Measurements from ENCODE around the gene LNX1.
A peak's percentile ranks its signal among the peaks of the same experiment; 100 is the strongest.

Gene LNX1

DNA sequence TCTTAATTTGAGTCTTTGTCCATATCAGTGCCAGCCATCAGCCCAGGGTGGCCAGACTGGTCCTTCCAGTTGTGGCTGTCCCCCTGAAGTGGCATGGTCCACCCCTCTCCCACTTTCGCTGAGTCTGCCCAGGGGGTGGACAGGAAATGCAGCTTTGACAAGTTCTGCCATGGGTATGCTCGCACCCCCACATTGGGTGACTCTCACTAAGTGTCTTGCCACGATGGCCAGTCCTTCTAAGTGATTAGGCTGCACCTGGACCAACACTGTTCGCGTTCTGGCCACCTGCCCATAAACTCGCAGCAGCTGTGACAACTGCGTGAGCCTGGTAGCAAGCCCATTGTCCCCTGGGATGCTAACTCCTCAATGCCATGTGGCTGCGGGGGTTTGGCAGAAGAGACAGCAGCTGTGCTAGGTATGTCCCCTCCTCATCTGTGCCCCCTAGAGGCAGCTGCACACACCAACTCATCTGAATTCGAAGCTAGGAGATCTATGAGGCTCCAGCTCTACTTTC is 10.0 kb upstream of the LNX1 start:
- Histone ChIP-seq H3K36me3 (ENCODE audit: control insufficient read depth, insufficient read depth, low read length) (no peaks in the 10 kb centered on the region), H3K27ac (ENCODE audit: low read depth, low read length, severe bottlenecking) (no peak overlapping the region), H3K4me3 (ENCODE audit: extremely low read depth, insufficient read depth, low read length, poor library complexity, severe bottlenecking) (no peak overlapping the region), H3K9me3 (ENCODE audit: control insufficient read depth, low read length) (no peaks in the 10 kb centered on the region), H3K4me1 (ENCODE audit: control insufficient read depth, insufficient read depth, low read length, poor library complexity, severe bottlenecking) (peaks cover 8% of the 10 kb centered on the region)
- 74 to 82% methylated on average over 9 of the region's 9 CpGs for WGBS, 2 experiments (ENCODE audit: insufficient coverage in 2 of 2)

DNA sequence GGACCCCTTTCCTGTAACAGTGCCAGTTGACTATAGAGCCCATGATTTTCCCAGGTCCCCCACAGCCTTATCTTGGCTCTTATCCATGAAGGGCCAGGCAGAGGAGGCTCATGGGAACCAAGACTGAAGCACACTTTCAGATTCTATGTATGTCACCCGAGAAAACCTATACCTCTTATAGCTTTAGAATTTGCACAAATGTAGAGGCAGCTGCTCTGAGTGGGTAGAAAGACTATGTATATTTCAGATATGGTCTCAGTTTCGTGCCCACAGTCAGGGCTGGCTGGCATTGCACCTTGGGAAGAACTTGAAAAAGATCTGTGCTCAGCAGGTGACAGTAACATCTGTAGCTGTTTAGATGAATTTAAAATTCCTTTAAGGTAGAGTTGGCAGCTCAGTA is 8.3 kb upstream of the LNX1 start:
- peaks cover 8% of the 10 kb centered on the region for H3K4me1 ChIP-seq (ENCODE audit: control insufficient read depth, insufficient read depth, low read length, poor library complexity, severe bottlenecking)
- 100% methylated on average over 1 of the region's 2 CpGs; no CpG with 5 or more reads in 1 of the 2 experiments for WGBS, 2 experiments (ENCODE audit: insufficient coverage in 2 of 2)
- H3K9me3 ChIP-seq (ENCODE audit: control insufficient read depth, low read length): no peaks in the 10 kb centered on the region
- H3K36me3 ChIP-seq (ENCODE audit: control insufficient read depth, insufficient read depth, low read length): no peaks in the 10 kb centered on the region
- no peak overlapping the region for H3K4me3 ChIP-seq (ENCODE audit: extremely low read depth, insufficient read depth, low read length, poor library complexity, severe bottlenecking)
- no peak overlapping the region for H3K27ac ChIP-seq (ENCODE audit: low read depth, low read length, severe bottlenecking)

- H3K9me3 ChIP-seq (ENCODE audit: control insufficient read depth, low read length): no peaks in the 10 kb centered on the region
- H3K27ac ChIP-seq (ENCODE audit: low read depth, low read length, severe bottlenecking): no peak overlapping the region
- H3K36me3 ChIP-seq (ENCODE audit: control insufficient read depth, insufficient read depth, low read length): no peaks in the 10 kb centered on the region
- peaks cover 8% of the 10 kb centered on the region for H3K4me1 ChIP-seq (ENCODE audit: control insufficient read depth, insufficient read depth, low read length, poor library complexity, severe bottlenecking)
- no peak overlapping the region for H3K4me3 ChIP-seq (ENCODE audit: extremely low read depth, insufficient read depth, low read length, poor library complexity, severe bottlenecking)
Measured at GRCh38 chr4:53598901-53599300, 7.6 kb upstream of the LNX1 start.

DNA sequence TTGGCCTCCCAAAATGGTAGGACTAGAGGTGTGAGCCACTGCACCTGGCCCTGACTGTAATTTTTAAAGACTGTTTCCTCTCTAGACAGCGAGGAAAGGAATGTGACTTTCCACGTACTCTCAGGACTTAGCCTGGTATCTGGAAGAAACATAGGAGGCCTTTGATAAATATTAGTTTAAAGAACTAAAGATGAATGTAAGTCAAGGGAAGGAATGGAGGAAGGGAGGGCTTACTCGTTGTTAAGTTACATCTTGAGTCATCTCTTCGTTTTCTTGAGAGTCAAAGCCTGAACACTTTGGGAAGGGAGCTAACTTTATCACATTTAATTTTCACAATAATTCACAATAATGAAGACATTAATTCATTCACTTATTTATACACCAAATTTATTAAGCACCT is 7.2 kb upstream of the LNX1 start:
- no peak overlapping the region for H3K27ac ChIP-seq (ENCODE audit: low read depth, low read length, severe bottlenecking)
- WGBS, 2 experiments (ENCODE audit: insufficient coverage in 2 of 2): 89 to 93% methylated on average over 3 of the region's 4 CpGs
- H3K4me1 ChIP-seq (ENCODE audit: control insufficient read depth, insufficient read depth, low read length, poor library complexity, severe bottlenecking): peaks cover 8% of the 10 kb centered on the region

DNA sequence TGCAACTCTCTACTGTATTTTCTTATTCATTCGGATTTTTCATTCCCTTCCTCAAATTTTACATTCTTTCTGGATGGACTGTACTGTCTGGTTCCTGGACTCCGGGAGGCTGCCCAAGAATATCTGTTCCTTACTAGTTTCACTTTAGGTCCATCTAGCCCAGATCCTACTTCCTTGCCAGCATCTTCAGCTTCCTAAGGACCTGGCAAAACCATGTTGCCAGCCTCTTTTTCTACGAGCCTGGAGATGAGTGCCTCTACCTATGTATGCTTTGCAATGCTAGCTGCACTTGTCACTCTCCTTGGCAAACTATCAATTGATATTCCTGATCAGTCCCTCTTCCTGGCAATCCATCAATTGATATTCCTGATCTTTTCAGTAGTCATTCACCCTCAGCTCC is 5.6 kb upstream of the LNX1 start:
- Histone ChIP-seq H3K4me3 (ENCODE audit: extremely low read depth, insufficient read depth, low read length, poor library complexity, severe bottlenecking) (no peak overlapping the region), H3K4me1 (ENCODE audit: control insufficient read depth, insufficient read depth, low read length, poor library complexity, severe bottlenecking) (peaks cover 18% of the 10 kb centered on the region), H3K27ac (ENCODE audit: low read depth, low read length, severe bottlenecking) (no peak overlapping the region), H3K9me3 (ENCODE audit: control insufficient read depth, low read length) (no peaks in the 10 kb centered on the region), H3K36me3 (ENCODE audit: control insufficient read depth, insufficient read depth, low read length) (no peaks in the 10 kb centered on the region)
- 63 to 65% methylated on average over 3 of the region's 3 CpGs for WGBS, 2 experiments (ENCODE audit: insufficient coverage in 2 of 2)

More for the DNA sequence above, 7.2 kb upstream of the LNX1 start:
- Histone ChIP-seq H3K36me3 (ENCODE audit: control insufficient read depth, insufficient read depth, low read length) (no peaks in the 10 kb centered on the region), H3K4me3 (ENCODE audit: extremely low read depth, insufficient read depth, low read length, poor library complexity, severe bottlenecking) (no peak overlapping the region), H3K9me3 (ENCODE audit: control insufficient read depth, low read length) (no peaks in the 10 kb centered on the region)

- H3K27ac ChIP-seq (ENCODE audit: low read depth, low read length, severe bottlenecking): no peak overlapping the region
- H3K4me3 ChIP-seq (ENCODE audit: extremely low read depth, insufficient read depth, low read length, poor library complexity, severe bottlenecking): no peak overlapping the region
- WGBS, 2 experiments (ENCODE audit: insufficient coverage in 2 of 2): no CpG with 5 or more reads among the region's 2 CpGs
- H3K4me1 ChIP-seq (ENCODE audit: control insufficient read depth, insufficient read depth, low read length, poor library complexity, severe bottlenecking): peaks cover 25% of the 10 kb centered on the region
- H3K36me3 ChIP-seq (ENCODE audit: control insufficient read depth, insufficient read depth, low read length): no peaks in the 10 kb centered on the region
- H3K9me3 ChIP-seq (ENCODE audit: control insufficient read depth, low read length): no peaks in the 10 kb centered on the region
Measured at GRCh38 chr4:53595834-53596233, 4.5 kb upstream of the LNX1 start.

DNA sequence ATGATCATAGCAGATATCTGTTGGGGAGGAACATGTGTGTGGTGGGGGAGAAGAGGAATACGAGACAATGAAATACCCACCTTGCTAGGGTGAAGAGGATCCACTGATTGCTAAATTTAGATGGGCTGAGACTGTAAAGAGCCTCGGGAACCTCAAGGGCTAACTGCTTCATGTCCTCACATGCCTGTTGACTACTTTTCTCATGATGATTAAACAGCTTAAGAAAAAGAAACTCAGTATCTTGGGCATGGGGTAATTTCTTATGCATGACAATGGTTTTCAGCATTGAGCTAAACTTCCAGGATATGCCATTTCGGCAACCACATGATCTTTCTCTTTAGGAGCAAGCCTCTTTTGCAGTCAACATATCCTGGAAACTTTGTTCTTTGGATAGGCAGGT is 3.9 kb upstream of the LNX1 start:
- Histone ChIP-seq H3K36me3 (ENCODE audit: control insufficient read depth, insufficient read depth, low read length) (no peaks in the 10 kb centered on the region), H3K4me3 (ENCODE audit: extremely low read depth, insufficient read depth, low read length, poor library complexity, severe bottlenecking) (no peak overlapping the region), H3K9me3 (ENCODE audit: control insufficient read depth, low read length) (no peaks in the 10 kb centered on the region), H3K4me1 (ENCODE audit: control insufficient read depth, insufficient read depth, low read length, poor library complexity, severe bottlenecking) (peaks cover 32% of the 10 kb centered on the region), H3K27ac (ENCODE audit: low read depth, low read length, severe bottlenecking) (no peak overlapping the region)
- 79 to 82% methylated on average over 3 of the region's 3 CpGs for WGBS, 2 experiments (ENCODE audit: insufficient coverage in 2 of 2)

- Histone ChIP-seq H3K27ac (ENCODE audit: low read depth, low read length, severe bottlenecking) (no peak overlapping the region), H3K9me3 (ENCODE audit: control insufficient read depth, low read length) (no peaks in the 10 kb centered on the region), H3K4me1 (ENCODE audit: control insufficient read depth, insufficient read depth, low read length, poor library complexity, severe bottlenecking) (peaks cover 31% of the 10 kb centered on the region), H3K4me3 (ENCODE audit: extremely low read depth, insufficient read depth, low read length, poor library complexity, severe bottlenecking) (no peak overlapping the region), H3K36me3 (ENCODE audit: control insufficient read depth, insufficient read depth, low read length) (no peaks in the 10 kb centered on the region)
- 100% methylated on average over 1 of the region's 2 CpGs; no CpG with 5 or more reads in 1 of the 2 experiments for WGBS, 2 experiments (ENCODE audit: insufficient coverage in 2 of 2)
Measured at GRCh38 chr4:53593765-53594164, 2.5 kb upstream of the LNX1 start.

- no peaks in the 10 kb centered on the region for H3K9me3 ChIP-seq (ENCODE audit: control insufficient read depth, low read length)
- peak overlapping the region; percentile 30 for H3K4me3 ChIP-seq (ENCODE audit: extremely low read depth, insufficient read depth, low read length, poor library complexity, severe bottlenecking)
- 0 to 13% methylated on average over 4 to 6 of the region's 20 CpGs for WGBS, 2 experiments (ENCODE audit: insufficient coverage in 2 of 2)
- H3K36me3 ChIP-seq (ENCODE audit: control insufficient read depth, insufficient read depth, low read length): no peaks in the 10 kb centered on the region
- H3K4me1 ChIP-seq (ENCODE audit: control insufficient read depth, insufficient read depth, low read length, poor library complexity, severe bottlenecking): peaks cover 28% of the 10 kb centered on the region
- H3K27ac ChIP-seq (ENCODE audit: low read depth, low read length, severe bottlenecking): peak overlapping the region; percentile 86
Measured at GRCh38 chr4:53592686-53593501, 1.6 kb upstream of the LNX1 start.

DNA sequence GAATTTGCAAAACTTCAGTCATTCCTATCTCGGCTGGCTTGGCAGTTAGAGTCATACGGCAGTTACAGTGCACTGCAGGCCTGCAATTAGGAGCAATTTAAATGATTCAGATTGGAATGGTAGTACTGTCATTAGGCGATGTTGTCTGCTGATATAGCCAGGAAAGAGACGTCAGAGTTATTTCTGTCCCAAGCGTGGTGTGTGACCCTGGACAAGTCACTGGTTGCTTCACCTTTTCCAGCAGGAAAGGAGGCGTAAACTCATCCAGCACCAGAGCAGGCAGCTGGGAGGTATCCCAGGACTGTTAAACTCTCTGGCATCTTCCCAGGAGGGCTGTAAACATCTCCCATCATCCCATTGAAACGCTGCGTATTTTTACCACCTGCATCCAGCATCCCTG is 836 bp upstream of the LNX1 start:
- Histone ChIP-seq H3K4me3 (ENCODE audit: extremely low read depth, insufficient read depth, low read length, poor library complexity, severe bottlenecking) (peak overlapping the region; percentile 30), H3K9me3 (ENCODE audit: control insufficient read depth, low read length) (no peaks in the 10 kb centered on the region), H3K36me3 (ENCODE audit: control insufficient read depth, insufficient read depth, low read length) (no peaks in the 10 kb centered on the region), H3K27ac (ENCODE audit: low read depth, low read length, severe bottlenecking) (peak overlapping the region; percentile 86), H3K4me1 (ENCODE audit: control insufficient read depth, insufficient read depth, low read length, poor library complexity, severe bottlenecking) (peaks cover 28% of the 10 kb centered on the region)
- 50 to 75% methylated on average over 5 to 7 of the region's 8 CpGs for WGBS, 2 experiments (ENCODE audit: insufficient coverage in 2 of 2)

DNA sequence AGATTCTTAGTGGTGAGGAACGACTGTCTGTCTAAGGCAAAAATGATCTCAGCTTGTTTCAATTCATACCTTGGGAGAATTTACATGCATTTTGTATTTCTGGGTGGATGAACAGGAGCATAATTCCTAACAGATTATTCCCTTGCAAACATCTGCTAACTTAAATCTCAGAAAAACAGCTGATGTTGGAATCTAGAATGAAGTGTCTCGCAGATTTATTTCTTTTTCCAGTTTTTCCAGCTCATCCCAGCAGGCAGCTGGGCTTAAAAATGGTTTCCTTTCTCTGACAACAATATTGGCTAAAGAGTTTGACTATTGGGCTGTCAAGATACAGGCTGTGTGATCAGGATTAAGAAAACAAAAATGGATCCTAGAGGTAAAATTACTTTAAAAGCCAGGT is 1.1 kb downstream of the LNX1 start:
- Histone ChIP-seq H3K36me3 (ENCODE audit: control insufficient read depth, insufficient read depth, low read length) (no peaks in the 10 kb centered on the region), H3K27ac (ENCODE audit: low read depth, low read length, severe bottlenecking) (no peak overlapping the region), H3K4me3 (ENCODE audit: extremely low read depth, insufficient read depth, low read length, poor library complexity, severe bottlenecking) (no peak overlapping the region), H3K4me1 (ENCODE audit: control insufficient read depth, insufficient read depth, low read length, poor library complexity, severe bottlenecking) (peaks cover 28% of the 10 kb centered on the region), H3K9me3 (ENCODE audit: control insufficient read depth, low read length) (no peaks in the 10 kb centered on the region)
- 73% methylated on average over 2 of the region's 2 CpGs; no CpG with 5 or more reads in 1 of the 2 experiments for WGBS, 2 experiments (ENCODE audit: insufficient coverage in 2 of 2)

Data from mesodermal cell (in vitro differentiated cells).